ENCODE results near the gene BMF. TPM values are rescaled to one million over a fixed set of nuclear protein-coding genes. Genes with fewer than 3 reads are reported as not detected.

The BMF gene
- total RNA-seq, 3 donors from 2014 or later = 8.2 to 24.4 (median 9.3) TPM

DNA sequence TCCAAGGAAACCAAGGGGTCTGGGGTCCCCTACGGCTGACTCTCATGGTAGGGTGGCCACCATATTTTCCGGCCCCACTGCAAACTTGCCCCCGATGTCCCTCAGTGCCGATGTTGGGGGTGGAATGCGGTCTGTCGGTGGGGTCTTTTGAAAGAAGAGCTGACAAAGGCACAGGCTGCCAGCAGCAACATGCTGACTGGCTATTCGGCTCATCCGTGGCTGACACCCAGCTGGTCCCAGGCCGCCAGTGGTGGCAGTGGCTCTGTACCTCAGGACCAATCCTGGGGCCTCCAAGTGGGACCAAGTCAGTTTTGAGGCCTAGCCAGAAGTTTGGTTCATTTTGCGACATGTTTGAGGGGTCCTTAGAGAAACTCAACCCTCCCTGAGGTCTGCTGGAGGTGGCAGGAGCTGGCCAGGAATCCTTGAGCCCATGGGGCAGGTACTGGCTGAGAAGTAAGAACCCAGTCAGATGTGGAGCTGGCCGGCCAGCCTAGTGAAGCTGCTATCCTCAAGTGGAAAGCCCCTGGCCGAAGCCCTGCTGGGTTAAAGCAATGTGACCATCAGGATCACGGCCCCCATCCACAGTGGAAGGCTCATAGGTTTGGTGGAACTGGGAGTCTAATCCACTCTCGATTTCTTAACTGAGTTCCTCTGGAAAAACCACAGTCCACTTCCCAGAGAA lies 17.8 kb downstream of the BMF start:
- intact Hi-C loops (cut with DNase I; ENCODE audit: low total_unique reads) = no loop called here
- H3K36me3 ChIP-seq = no peaks in the 10 kb centered on the region
- peak overlapping the region; percentile 42 to 64 for H3K27ac ChIP-seq
- no peak overlapping the region for H3K4me3 ChIP-seq
- TF ChIP-seq, protein P1, sequence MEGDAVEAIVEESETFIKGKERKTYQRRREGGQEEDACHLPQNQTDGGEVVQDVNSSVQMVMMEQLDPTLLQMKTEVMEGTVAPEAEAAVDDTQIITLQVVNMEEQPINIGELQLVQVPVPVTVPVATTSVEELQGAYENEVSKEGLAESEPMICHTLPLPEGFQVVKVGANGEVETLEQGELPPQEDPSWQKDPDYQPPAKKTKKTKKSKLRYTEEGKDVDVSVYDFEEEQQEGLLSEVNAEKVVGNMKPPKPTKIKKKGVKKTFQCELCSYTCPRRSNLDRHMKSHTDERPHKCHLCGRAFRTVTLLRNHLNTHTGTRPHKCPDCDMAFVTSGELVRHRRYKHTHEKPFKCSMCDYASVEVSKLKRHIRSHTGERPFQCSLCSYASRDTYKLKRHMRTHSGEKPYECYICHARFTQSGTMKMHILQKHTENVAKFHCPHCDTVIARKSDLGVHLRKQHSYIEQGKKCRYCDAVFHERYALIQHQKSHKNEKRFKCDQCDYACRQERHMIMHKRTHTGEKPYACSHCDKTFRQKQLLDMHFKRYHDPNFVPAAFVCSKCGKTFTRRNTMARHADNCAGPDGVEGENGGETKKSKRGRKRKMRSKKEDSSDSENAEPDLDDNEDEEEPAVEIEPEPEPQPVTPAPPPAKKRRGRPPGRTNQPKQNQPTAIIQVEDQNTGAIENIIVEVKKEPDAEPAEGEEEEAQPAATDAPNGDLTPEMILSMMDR (IDR thresholded peaks at IDR 0.05) = no peak
- TF ChIP-seq POLR2AphosphoS5 (IDR thresholded peaks at IDR 0.05) (no peak), POLR2A (IDR thresholded peaks at IDR 0.05) (no peak)
- H3K9me3 ChIP-seq = no peaks in the 10 kb centered on the region
- no peak for DNase-seq (ENCODE audit: low spot score in 2 of 2)
- no peaks in the 10 kb centered on the region for H3K27me3 ChIP-seq
- H3K4me1 ChIP-seq = peaks cover 12 to 28% of the 10 kb centered on the region in 2 donors

DNA sequence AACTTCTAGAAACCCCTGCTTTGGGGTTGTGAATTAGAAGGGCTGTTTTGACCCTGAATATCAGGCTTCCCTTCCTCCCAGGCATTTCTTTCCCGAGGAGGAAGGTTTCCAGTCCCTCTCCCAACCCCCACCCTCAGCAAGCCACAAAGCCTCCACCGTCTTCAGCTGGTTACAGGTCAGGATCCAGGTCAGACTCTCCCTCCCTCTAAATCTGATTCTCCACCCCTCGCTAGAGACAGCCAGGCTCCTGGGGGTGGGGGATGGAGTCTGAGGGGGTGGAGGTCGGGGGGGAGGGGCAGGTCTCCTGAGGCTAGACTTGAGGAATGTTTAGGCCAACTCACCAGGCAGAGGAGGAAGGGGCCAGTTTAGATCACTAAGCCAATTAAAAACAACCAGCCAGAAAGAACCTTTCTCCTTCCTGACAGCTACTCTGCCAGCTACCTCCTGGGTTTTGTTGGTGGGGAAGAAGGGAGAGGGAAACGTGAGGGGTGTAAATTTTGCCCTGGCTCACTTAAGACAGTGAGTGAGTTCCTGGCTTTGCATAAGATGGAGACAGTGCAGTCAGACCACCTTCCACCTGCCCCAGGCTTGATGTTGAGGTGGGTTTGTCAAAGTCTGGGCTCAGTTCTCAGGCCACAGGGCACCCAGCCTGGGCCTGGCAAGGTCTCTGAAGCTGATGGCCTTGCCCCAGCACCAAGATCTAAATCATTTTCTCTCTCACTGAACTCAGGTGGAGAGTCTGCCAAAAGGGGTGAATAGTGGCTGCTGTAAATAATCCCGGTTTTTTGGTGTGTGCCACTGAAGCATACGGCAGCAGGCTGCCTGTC lies 19.5 kb downstream of the BMF start:
- peaks cover 12 to 28% of the 10 kb centered on the region in 2 donors for H3K4me1 ChIP-seq
- no peak for TF ChIP-seq POLR2AphosphoS5 (IDR thresholded peaks at IDR 0.05)
- TF ChIP-seq, protein P1 (IDR thresholded peaks at IDR 0.05) = no peak
- no peak for TF ChIP-seq POLR2A (IDR thresholded peaks at IDR 0.05)
- no peak overlapping the region for H3K4me3 ChIP-seq
- peak overlapping the region; percentile 46 to 81 for H3K27ac ChIP-seq
- intact Hi-C loops (cut with DNase I; ENCODE audit: low total_unique reads) = no loop called here
- no peaks in the 10 kb centered on the region for H3K36me3 ChIP-seq
- DNase-seq (ENCODE audit: low spot score in 2 of 2) = no peak
- H3K9me3 ChIP-seq = no peaks in the 10 kb centered on the region
- no peaks in the 10 kb centered on the region for H3K27me3 ChIP-seq

DNA sequence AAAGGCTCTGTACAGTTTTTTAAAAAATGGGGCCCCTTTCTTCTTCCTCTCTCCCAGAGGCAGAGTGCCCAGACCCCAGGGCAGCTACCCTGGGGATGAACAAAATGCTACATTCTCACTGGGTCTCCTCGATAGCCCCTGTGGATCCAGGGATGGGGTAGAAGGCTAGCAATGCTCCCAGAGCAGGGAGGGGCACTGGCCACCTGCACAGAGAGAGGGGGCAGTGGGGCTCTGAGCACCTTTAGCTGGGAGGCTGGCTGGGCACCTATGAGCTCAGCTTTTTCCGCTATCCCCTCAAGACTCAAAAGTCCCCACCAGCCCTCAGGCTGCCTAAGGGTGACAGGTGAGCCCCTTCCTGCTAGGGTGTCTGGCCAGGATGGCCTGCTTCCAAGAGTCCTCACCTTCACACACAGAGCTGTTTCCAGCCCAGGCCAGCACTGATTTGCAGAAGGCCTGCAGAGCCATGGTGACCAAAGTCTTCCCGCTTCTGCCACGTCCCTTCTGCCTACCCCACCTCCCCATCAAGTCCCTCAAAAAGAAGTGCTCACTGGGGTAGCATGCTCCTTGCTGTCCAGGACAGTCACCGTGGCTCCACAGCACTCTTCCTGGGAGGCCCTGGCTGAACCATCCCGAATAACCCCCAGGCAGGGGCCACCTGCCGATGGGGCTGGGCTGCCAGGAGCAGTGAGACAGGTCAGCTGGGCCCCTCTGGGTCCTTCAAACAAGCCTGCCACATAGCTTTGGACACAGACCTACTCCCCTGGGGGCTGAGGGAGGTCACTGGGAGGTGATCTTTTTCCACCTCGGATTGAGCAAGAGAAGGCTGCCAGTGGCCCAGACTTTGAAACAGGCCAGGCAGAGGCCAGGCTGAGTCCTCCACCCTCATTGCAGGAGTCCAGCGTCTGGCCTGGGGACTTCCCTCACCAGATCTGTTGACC lies 20.4 kb downstream of the BMF start:
- intact Hi-C loops (cut with DNase I; ENCODE audit: low total_unique reads) = no loop called here
- Histone ChIP-seq H3K4me1 (peaks cover 9 to 25% of the 10 kb centered on the region in 2 donors), H3K27ac (peak overlapping the region; percentile 46 to 81), H3K36me3 (no peaks in the 10 kb centered on the region), H3K4me3 (no peak overlapping the region), H3K9me3 (no peaks in the 10 kb centered on the region), H3K27me3 (no peaks in the 10 kb centered on the region)
- TF ChIP-seq POLR2AphosphoS5 (IDR thresholded peaks at IDR 0.05) (peak in 2 of 3 donors; percentile 72 to 76), POLR2A (IDR thresholded peaks at IDR 0.05) (no peak)
- TF ChIP-seq, protein P1 (IDR thresholded peaks at IDR 0.05) = no peak
- no peak for DNase-seq (ENCODE audit: low spot score in 2 of 2)

DNA sequence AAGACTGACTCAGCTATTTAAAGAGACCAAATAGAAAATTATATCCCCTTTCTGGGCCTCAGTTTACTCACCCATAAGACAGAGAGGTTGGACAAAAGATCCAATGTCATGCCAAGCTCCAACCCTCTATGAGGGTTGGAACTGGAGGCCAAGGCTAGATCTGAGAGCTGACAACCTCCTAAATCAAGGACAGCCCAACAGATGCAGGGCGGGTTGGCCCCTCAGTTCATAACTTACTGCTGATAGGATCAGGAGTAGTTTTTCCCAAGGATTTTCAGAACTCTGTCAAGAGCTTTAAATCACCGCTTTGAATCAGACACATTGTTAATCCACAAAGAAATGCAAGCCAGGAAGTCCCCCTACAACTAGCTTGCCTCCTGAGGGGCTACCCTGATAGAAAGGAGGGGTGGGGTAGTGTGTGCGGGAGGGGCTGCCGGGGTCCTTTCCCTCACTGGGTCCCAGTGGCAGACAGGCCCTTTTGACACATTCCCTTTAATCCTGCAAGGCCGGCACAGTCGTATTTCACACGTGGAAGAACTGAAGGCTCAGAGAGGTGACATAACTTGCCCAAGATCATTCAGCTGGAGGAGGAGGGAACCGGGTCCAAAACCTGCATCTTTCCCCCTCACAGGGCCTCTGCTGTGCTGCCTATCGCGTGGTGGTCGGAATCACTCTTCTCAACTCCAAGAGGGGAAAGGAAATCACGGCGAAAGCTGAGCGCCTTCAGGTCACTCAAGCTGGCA lies 21.4 kb downstream of the BMF start:
- no peak for DNase-seq (ENCODE audit: low spot score in 2 of 2)
- TF ChIP-seq POLR2AphosphoS5 (IDR thresholded peaks at IDR 0.05) (no peak), POLR2A (IDR thresholded peaks at IDR 0.05) (no peak)
- TF ChIP-seq, protein P1 (IDR thresholded peaks at IDR 0.05) = no peak
- intact Hi-C loops (cut with DNase I; ENCODE audit: low total_unique reads) = no loop called here
- H3K27me3 ChIP-seq = no peaks in the 10 kb centered on the region
- no peak overlapping the region for H3K4me3 ChIP-seq
- H3K27ac ChIP-seq = no peak overlapping the region
- H3K9me3 ChIP-seq = no peaks in the 10 kb centered on the region
- H3K4me1 ChIP-seq = peaks cover 6 to 17% of the 10 kb centered on the region in 2 donors
- H3K36me3 ChIP-seq = no peaks in the 10 kb centered on the region

All from breast epithelium (tissue), 4 donors.